A673 (cell line): ENCODE measurements around the gene RELN. TPM values are rescaled to one million over a fixed set of nuclear protein-coding genes. Genes with fewer than 3 reads are reported as not detected.

Source experiments
- BruUV-seq: library from RNA; stranded (reverse); fragments of 400-500 nt; replicated peaks from 2 replicates; lab custom pipeline; 2021; lab: Mats Ljungman, UMichigan
- CTCF ChIA-PET: fragments of 300-600 bp; sonication (Branson Sonifier 250); formaldehyde crosslinking; loops from one replicate; lab custom pipeline; 2022; ENCODE audit warnings: antibody characterized with exemption; lab: Charles Lee
- POLR2A ChIA-PET: fragments of 300-600 bp; sonication (Branson Sonifier 250); formaldehyde crosslinking; loops from one replicate; lab custom pipeline; 2022; ENCODE audit warnings: antibody characterized with exemption; ENCODE audit not compliant: low non-redundant PET; lab: Charles Lee
- DNase-seq: peaks from one replicate; pipeline ENCODE4 v3.0.0-alpha.2; 2015; ENCODE audit warnings: low spot score
- H3K27ac ChIP-seq: fragments of 200-600 bp; sonication (generic); 2 replicates; pipeline ENCODE4 v1.5.1; 2016; ENCODE audit warnings: mixed run types, low read depth, mild to moderate bottlenecking, mixed read lengths, antibody characterized with exemption, low read length; ENCODE audit not compliant: poor library complexity, severe bottlenecking
- H3K27me3 ChIP-seq: fragments of 200-600 bp; sonication (generic); replicated peaks from 2 replicates; pipeline ENCODE4 v1.6.1; 2017; ENCODE audit warnings: mixed run types, low read depth, mild to moderate bottlenecking, mixed read lengths, antibody characterized with exemption, low read length; ENCODE audit not compliant: insufficient read depth, poor library complexity
- H3K36me3 ChIP-seq: fragments of 200-600 bp; sonication (generic); 2 replicates; pipeline ENCODE4 v1.6.1; 2016; ENCODE audit warnings: mixed run types, mild to moderate bottlenecking, mixed read lengths, antibody characterized with exemption, low read length; ENCODE audit not compliant: insufficient read depth, poor library complexity, severe bottlenecking
- H3K4me1 ChIP-seq: fragments of 200-600 bp; sonication (generic); 2 replicates; pipeline ENCODE4 v1.6.1; 2017; ENCODE audit warnings: mixed run types, mild to moderate bottlenecking, mixed read lengths, antibody characterized with exemption, low read length; ENCODE audit not compliant: insufficient read depth, poor library complexity, severe bottlenecking
- H3K4me3 ChIP-seq: fragments of 200-600 bp; sonication (generic); 2 replicates; pipeline ENCODE4 v1.5.1; 2016; ENCODE audit warnings: low read depth, mixed run types, mild to moderate bottlenecking, mixed read lengths, low read length; ENCODE audit not compliant: poor library complexity, severe bottlenecking
- H3K9me3 ChIP-seq: fragments of 200-600 bp; sonication (generic); 2 replicates; pipeline ENCODE4 v1.6.1; 2016; ENCODE audit warnings: mixed run types, low read depth, mild to moderate bottlenecking, mixed read lengths, antibody characterized with exemption, low read length; ENCODE audit not compliant: poor library complexity, severe bottlenecking
- EZH2 ChIP-seq: fragments of 200-600 bp; sonication (generic); IDR thresholded peaks from 2 replicates; pipeline ENCODE4 v1.6.1; 2017; ENCODE audit warnings: borderline replicate concordance, low read depth, mild to moderate bottlenecking, mixed read lengths, antibody characterized with exemption, low read length; ENCODE audit not compliant: poor library complexity, severe bottlenecking
- intact Hi-C: fragments of 100-400 bp; cut with micrococcal nuclease; formaldehyde crosslinking; loops from one replicate; pipeline ENCODE4 v1.10.0; 2022; ENCODE audit not compliant: unreplicated experiment
- total RNA-seq: library from RNA; stranded (reverse); gene quantifications from 2 replicates; pipeline ENCODE4 v1.2.3, GENCODE V29; 2021
- TF ChIP-seq, protein P1 (sequence below): fragments of 300-800, 200-600 bp; sonication (generic); conservative IDR thresholded peaks from 2 replicates; pipeline ENCODE4 v1.5.1; 2017; ENCODE audit warnings: low read depth, mild to moderate bottlenecking, antibody characterized with exemption, low read length, moderate library complexity, mixed read lengths

The RELN gene
- total RNA-seq, 1 experiment from 2014 or later, result not detected

DNA sequence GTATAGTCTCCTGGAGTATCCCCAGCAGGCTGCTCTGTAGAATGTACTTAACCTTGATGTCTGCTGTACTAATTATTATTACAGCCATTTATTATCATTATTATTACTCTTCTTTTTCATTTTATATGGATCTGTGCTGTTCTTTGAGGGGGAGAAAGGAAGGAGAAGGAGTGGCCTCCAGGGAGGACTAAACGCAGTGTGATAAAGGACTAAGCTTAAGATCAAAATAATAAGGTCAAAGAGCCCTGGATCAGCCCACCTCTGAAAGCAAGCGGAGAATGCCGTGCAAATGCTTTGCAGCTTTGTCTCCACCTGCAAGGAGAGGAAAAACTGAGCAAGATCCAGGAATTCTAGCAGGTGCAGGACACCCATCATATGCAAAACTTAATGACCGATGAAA lies 65.3 kb downstream of the RELN start:
- Histone ChIP-seq H3K9me3 (no peaks in the 10 kb centered on the region), H3K36me3 (no peaks in the 10 kb centered on the region), H3K27me3 (peaks cover 64% of the 10 kb centered on the region), H3K4me3 (no peak overlapping the region), H3K4me1 (no peaks in the 10 kb centered on the region), H3K27ac (no peak overlapping the region)
- BruUV-seq, result no TSS peak
- POLR2A ChIA-PET, result no interaction called here
- intact Hi-C loops, result no loop called here
- DNase-seq, result no peak
- CTCF ChIA-PET, result no interaction called here
- no peak for TF ChIP-seq EZH2
- TF ChIP-seq, protein P1, sequence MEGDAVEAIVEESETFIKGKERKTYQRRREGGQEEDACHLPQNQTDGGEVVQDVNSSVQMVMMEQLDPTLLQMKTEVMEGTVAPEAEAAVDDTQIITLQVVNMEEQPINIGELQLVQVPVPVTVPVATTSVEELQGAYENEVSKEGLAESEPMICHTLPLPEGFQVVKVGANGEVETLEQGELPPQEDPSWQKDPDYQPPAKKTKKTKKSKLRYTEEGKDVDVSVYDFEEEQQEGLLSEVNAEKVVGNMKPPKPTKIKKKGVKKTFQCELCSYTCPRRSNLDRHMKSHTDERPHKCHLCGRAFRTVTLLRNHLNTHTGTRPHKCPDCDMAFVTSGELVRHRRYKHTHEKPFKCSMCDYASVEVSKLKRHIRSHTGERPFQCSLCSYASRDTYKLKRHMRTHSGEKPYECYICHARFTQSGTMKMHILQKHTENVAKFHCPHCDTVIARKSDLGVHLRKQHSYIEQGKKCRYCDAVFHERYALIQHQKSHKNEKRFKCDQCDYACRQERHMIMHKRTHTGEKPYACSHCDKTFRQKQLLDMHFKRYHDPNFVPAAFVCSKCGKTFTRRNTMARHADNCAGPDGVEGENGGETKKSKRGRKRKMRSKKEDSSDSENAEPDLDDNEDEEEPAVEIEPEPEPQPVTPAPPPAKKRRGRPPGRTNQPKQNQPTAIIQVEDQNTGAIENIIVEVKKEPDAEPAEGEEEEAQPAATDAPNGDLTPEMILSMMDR, result no peak

DNA sequence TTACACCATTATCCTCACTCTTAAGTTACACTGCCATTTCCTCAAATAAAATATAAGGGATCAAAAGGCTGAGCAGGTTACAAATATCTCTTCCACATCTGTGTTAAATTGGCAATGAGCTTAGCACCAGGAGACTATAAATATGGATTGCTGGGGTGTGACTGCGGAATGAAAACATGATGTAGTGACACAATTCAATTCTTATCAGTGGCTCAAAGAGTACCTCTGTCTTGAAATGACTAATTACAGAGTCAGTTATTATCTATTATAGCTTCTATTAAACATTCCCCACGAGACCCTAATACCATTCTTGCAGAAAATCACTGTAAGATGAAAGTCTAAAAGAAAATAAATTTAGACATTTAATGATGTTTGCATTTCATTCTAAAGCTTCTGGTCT lies 67.1 kb downstream of the RELN start:
- POLR2A ChIA-PET, result no interaction called here
- intact Hi-C loops, result no loop called here
- Histone ChIP-seq H3K9me3 (no peaks in the 10 kb centered on the region), H3K27me3 (peaks cover 74% of the 10 kb centered on the region), H3K4me3 (no peak overlapping the region), H3K27ac (no peak overlapping the region), H3K4me1 (no peaks in the 10 kb centered on the region), H3K36me3 (no peaks in the 10 kb centered on the region)
- no peak for DNase-seq
- BruUV-seq, result no TSS peak
- TF ChIP-seq, protein P1, result no peak
- no peak for TF ChIP-seq EZH2
- CTCF ChIA-PET, result no interaction called here

GRCh38 chr7:103921692-103922091 lies 67.8 kb downstream of the RELN start:
- Histone ChIP-seq H3K36me3 (no peaks in the 10 kb centered on the region), H3K27ac (no peak overlapping the region), H3K27me3 (peaks cover 81% of the 10 kb centered on the region), H3K4me1 (no peaks in the 10 kb centered on the region), H3K4me3 (no peak overlapping the region), H3K9me3 (no peaks in the 10 kb centered on the region)
- POLR2A ChIA-PET, result no interaction called here
- no TSS peak for BruUV-seq
- no peak for TF ChIP-seq EZH2
- TF ChIP-seq, protein P1, result no peak
- intact Hi-C loops, result no loop called here
- CTCF ChIA-PET, result no interaction called here
- no peak for DNase-seq
